ENCODE results near the gene AOC2.
"Not testable (repeated sequence)": the region's sequence is repeated elsewhere in the genome, so short reads cannot be mapped to it uniquely, and the experiment has no call there.

Gene AOC2

GRCh38 chr17:42873315-42873714, 28.9 kb downstream of the AOC2 start:
- TF ChIP-seq CTCF (IDR thresholded peaks at IDR 0.05; ENCODE audit: insufficient read depth, low read length) = no peak
- no peak for TF ChIP-seq GABPA (IDR thresholded peaks at IDR 0.05; ENCODE audit: low read depth)
- no peak for TF ChIP-seq POLR2AphosphoS5 (IDR thresholded peaks at IDR 0.05; ENCODE audit: low read depth)
- TF ChIP-seq REST (IDR thresholded peaks at IDR 0.05; ENCODE audit: insufficient replicate concordance, low read depth) = no peak
- no peak for TF ChIP-seq SPI1 (IDR thresholded peaks at IDR 0.05; ENCODE audit: borderline replicate concordance, low read depth)
- no peak overlapping the region for H3K27ac ChIP-seq (replicated peaks)
- no peaks in the 10 kb centered on the region for H3K27me3 ChIP-seq (ENCODE audit: insufficient read depth, poor library complexity, severe bottlenecking)

GRCh38 chr17:42873932-42874695, 29.7 kb downstream of the AOC2 start:
- not testable (repeated sequence) for H3K4me3 ChIP-seq (replicated peaks; ENCODE audit: insufficient read depth, low read length); H3K27me3 ChIP-seq (ENCODE audit: insufficient read depth, poor library complexity, severe bottlenecking); DNase-seq (ENCODE audit: low read depth in 1 of 2, low spot score in 1 of 2); H3K27ac ChIP-seq (replicated peaks)

More at GRCh38 chr17:42873315-42873714, 28.9 kb downstream of the AOC2 start:
- DNase-seq (ENCODE audit: low read depth in 1 of 2, low spot score in 1 of 2) = no peak
- H3K4me3 ChIP-seq (replicated peaks; ENCODE audit: insufficient read depth, low read length) = no peak overlapping the region

GRCh38 chr17:42877037-42877436, 32.7 kb downstream of the AOC2 start:
- no peak for DNase-seq (ENCODE audit: low read depth in 1 of 2, low spot score in 1 of 2)
- Histone ChIP-seq H3K4me3 (replicated peaks; ENCODE audit: insufficient read depth, low read length) (no peak overlapping the region), H3K27ac (replicated peaks) (no peak overlapping the region), H3K27me3 (ENCODE audit: insufficient read depth, poor library complexity, severe bottlenecking) (peaks cover 2% of the 10 kb centered on the region)
- TF ChIP-seq GABPA (IDR thresholded peaks at IDR 0.05; ENCODE audit: low read depth) (no peak), POLR2AphosphoS5 (IDR thresholded peaks at IDR 0.05; ENCODE audit: low read depth) (no peak), SPI1 (IDR thresholded peaks at IDR 0.05; ENCODE audit: borderline replicate concordance, low read depth) (no peak), REST (IDR thresholded peaks at IDR 0.05; ENCODE audit: insufficient replicate concordance, low read depth) (no peak), CTCF (IDR thresholded peaks at IDR 0.05; ENCODE audit: insufficient read depth, low read length) (no peak)

- Histone ChIP-seq H3K27me3 (ENCODE audit: insufficient read depth, poor library complexity, severe bottlenecking) (peaks cover 2% of the 10 kb centered on the region), H3K27ac (replicated peaks) (no peak overlapping the region), H3K4me3 (replicated peaks; ENCODE audit: insufficient read depth, low read length) (no peak overlapping the region)
- TF ChIP-seq CTCF (IDR thresholded peaks at IDR 0.05; ENCODE audit: insufficient read depth, low read length) (no peak), REST (IDR thresholded peaks at IDR 0.05; ENCODE audit: insufficient replicate concordance, low read depth) (no peak), POLR2AphosphoS5 (IDR thresholded peaks at IDR 0.05; ENCODE audit: low read depth) (no peak)
- no peak for DNase-seq (ENCODE audit: low read depth in 1 of 2, low spot score in 1 of 2)
Observed at GRCh38 chr17:42878123-42878880, 33.9 kb downstream of the AOC2 start.

Measured in HL-60 (cell line).